ENCODE data around the gene PTGDR2.

Gene PTGDR2

DNA sequence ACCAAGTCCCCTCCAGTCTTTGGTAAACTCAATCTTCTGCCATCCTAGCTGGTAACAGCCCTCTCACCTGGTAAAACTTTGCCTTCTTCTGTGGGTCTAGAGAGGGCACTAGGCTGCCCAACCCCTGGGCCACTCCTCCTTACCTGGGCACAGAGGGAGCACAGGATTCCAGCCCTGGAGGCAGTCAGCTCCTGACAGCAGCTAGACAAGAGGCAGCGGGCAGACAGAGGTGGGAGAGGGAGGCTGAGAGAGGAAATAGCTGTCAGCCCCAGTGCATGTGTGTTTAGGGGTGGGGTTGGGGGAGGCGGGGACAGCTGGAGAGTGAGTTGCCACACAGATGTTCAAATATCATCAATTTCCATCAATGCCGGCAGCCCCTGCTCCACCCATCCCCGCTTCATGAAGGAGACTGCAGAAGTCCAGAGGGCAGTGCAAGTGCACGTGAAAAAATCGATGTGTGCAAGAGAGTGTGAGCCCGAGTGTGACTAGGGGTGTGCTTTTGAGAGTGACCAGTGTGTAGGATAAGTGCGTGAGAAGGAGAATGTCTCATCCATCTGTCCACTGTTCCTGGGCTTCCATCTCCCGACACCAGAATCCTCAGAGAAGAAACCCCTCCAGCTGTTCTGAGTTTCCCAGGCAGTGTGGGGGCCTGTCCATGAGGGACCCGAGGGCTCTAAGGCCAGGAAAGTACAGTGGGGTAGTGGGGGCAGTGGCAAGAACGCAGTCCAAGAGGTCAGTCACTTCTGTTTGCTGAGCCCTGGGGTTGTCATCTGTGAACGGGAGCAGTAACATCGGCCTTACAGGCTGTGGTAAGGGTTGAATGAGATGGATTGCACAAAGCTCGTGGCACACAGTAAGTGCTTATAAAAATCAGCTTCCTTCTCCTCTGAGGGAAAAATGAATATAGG, at the start of gene PTGDR2:
Gene PTGDR2 (minus strand): TSS at position 225 of the 908 bp plus-strand sequence. CDS start 2,228 bp downstream, outside the sequence.
- no peak for TF ChIP-seq CTCF (IDR thresholded peaks at IDR 0.05; ENCODE audit: insufficient read depth, low read length, poor library complexity, severe bottlenecking)
- no peak for DNase-seq (ENCODE audit: extremely low read depth, insufficient read length)
- Histone ChIP-seq H3K27me3 (replicated peaks; ENCODE audit: control insufficient read depth, insufficient read depth, low read length) (no peaks in the 10 kb centered on the region), H3K4me3 (replicated peaks; ENCODE audit: low read depth, low read length) (no peak within 1 kb of the TSS), H3K36me3 (ENCODE audit: control insufficient read depth, insufficient read depth, low read length) (peaks cover 7% of the 10 kb centered on the region)

DNA sequence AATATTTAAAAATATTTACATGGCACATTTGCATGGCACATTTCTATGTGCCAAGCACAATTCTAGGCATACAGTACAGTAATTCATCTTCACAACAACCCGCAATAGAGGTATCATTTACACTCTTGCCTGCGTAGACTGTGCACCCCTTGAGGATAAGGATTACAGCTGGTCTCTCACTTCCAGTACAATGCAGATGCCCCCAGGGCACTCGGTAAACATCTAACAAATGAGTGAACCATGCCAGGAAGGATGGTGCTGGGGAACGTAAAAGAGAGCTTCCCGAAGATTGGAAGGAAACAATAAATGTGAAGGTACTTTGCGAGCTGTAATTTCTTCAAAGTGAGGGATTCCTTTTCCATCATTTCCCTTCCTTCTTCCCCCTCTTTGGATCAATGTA, 49.3 kb upstream of the PTGDR2 start:
- H3K27me3 ChIP-seq (replicated peaks; ENCODE audit: control insufficient read depth, insufficient read depth, low read length), result no peaks in the 10 kb centered on the region
- peak overlapping the region; percentile 93 for H3K4me3 ChIP-seq (replicated peaks; ENCODE audit: low read depth, low read length)
- peaks cover 24% of the 10 kb centered on the region for H3K36me3 ChIP-seq (ENCODE audit: control insufficient read depth, insufficient read depth, low read length)
- no peak for TF ChIP-seq CTCF (IDR thresholded peaks at IDR 0.05; ENCODE audit: insufficient read depth, low read length, poor library complexity, severe bottlenecking)
- no peak for DNase-seq (ENCODE audit: extremely low read depth, insufficient read length)

DNA sequence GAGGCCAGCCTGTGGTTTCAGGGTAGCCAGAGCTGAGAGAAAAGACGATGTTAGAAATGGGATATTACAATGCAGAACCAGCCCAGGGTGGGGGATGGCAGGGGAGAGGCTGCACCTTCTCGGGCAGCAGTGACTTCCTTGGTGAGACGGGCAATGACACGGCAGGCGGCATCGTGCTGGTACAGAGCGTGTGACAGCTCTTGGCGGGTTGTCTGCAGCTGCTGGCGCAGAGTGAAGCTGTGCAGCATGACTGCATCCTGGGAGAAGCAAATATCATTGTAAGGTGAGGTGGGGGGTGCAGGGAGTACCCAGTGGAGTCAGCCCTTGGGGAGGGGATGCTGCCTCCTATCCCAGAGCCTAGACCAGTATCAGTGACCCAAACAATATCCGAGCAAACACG, 46.9 kb upstream of the PTGDR2 start:
- no peak for DNase-seq (ENCODE audit: extremely low read depth, insufficient read length)
- no peak for TF ChIP-seq CTCF (IDR thresholded peaks at IDR 0.05; ENCODE audit: insufficient read depth, low read length, poor library complexity, severe bottlenecking)
- H3K27me3 ChIP-seq (replicated peaks; ENCODE audit: control insufficient read depth, insufficient read depth, low read length), result no peaks in the 10 kb centered on the region
- peaks cover 36% of the 10 kb centered on the region for H3K36me3 ChIP-seq (ENCODE audit: control insufficient read depth, insufficient read depth, low read length)
- no peak overlapping the region for H3K4me3 ChIP-seq (replicated peaks; ENCODE audit: low read depth, low read length)

GRCh38 chr11:60900673-60901404, 45.1 kb upstream of the PTGDR2 start:
- H3K27me3 ChIP-seq (replicated peaks; ENCODE audit: control insufficient read depth, insufficient read depth, low read length), result no peaks in the 10 kb centered on the region
- peaks cover 44% of the 10 kb centered on the region for H3K36me3 ChIP-seq (ENCODE audit: control insufficient read depth, insufficient read depth, low read length)
- no peak for DNase-seq (ENCODE audit: extremely low read depth, insufficient read length)
- TF ChIP-seq CTCF (IDR thresholded peaks at IDR 0.05; ENCODE audit: insufficient read depth, low read length, poor library complexity, severe bottlenecking), result no peak
- H3K4me3 ChIP-seq (replicated peaks; ENCODE audit: low read depth, low read length), result no peak overlapping the region

DNA sequence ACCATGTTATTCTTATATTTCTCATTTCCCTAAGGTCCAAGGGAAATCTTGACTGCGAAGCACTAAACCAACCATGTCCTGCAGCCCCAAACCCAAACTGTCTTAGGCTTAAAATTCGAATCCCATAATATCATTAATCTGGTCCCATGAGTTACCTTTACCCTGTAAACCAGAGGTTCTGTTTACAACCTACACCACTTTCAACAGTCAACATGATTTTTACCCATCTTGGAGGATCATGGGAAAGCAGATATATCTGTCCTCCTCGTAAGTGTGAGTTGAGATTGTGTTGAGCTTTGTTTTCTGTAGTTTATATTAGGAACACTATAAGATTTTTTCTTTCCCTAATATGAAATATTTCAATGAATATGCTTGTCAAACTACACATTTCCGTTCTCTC, 44.2 kb upstream of the PTGDR2 start:
- no peak for TF ChIP-seq CTCF (IDR thresholded peaks at IDR 0.05; ENCODE audit: insufficient read depth, low read length, poor library complexity, severe bottlenecking)
- DNase-seq (ENCODE audit: extremely low read depth, insufficient read length), result no peak
- peaks cover 44% of the 10 kb centered on the region for H3K36me3 ChIP-seq (ENCODE audit: control insufficient read depth, insufficient read depth, low read length)
- H3K27me3 ChIP-seq (replicated peaks; ENCODE audit: control insufficient read depth, insufficient read depth, low read length), result no peaks in the 10 kb centered on the region
- H3K4me3 ChIP-seq (replicated peaks; ENCODE audit: low read depth, low read length), result no peak overlapping the region

All from GM06990 (cell line).